Measurements from ENCODE around the gene ZNF276.

- no peak for TF ChIP-seq CTCF (IDR thresholded peaks at IDR 0.05)
- TF ChIP-seq EP300 (IDR thresholded peaks at IDR 0.05): no peak
- peak; percentile 62 for TF ChIP-seq POLR2A (IDR thresholded peaks at IDR 0.05)
Measured at GRCh38 chr16:89686520-89687091, 34.7 kb upstream of the ZNF276 start, which contains the start of gene CDK10.

All from ovary (tissue), 3 donors.